ENCODE data around the gene ZBTB20.

DNA sequence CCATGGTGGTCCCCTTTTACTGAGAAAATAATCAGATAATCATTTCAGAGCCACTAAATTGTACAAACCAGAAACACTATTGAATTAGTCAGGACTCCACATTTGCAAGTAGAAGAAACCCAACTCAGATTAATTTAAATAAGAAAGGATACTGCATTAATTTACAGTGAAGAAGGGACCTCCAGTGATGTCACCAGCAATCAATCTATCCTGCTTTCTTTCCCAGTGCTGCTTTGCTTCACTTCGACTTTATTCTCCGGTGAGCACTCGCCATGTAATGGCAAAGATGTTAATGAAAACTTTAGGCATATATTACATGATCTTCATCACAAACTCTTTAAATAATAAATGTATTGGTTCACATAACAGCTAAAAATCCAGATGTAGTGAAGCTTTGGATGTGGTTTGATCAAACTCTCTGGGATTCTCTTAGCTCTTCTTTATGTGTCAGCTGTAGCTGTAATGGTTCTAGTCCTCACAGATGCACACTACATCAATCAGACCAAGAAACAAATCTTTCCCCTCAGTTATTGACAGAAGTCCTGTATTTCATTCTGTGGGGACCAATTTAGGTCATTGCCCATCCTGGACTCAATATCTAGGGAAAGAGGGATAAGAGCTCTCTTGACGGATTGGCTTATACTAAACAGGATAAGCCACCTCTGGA lies 14.2 kb upstream of the ZBTB20 start:
- TF ChIP-seq, protein P1, sequence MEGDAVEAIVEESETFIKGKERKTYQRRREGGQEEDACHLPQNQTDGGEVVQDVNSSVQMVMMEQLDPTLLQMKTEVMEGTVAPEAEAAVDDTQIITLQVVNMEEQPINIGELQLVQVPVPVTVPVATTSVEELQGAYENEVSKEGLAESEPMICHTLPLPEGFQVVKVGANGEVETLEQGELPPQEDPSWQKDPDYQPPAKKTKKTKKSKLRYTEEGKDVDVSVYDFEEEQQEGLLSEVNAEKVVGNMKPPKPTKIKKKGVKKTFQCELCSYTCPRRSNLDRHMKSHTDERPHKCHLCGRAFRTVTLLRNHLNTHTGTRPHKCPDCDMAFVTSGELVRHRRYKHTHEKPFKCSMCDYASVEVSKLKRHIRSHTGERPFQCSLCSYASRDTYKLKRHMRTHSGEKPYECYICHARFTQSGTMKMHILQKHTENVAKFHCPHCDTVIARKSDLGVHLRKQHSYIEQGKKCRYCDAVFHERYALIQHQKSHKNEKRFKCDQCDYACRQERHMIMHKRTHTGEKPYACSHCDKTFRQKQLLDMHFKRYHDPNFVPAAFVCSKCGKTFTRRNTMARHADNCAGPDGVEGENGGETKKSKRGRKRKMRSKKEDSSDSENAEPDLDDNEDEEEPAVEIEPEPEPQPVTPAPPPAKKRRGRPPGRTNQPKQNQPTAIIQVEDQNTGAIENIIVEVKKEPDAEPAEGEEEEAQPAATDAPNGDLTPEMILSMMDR (IDR thresholded peaks at IDR 0.05; ENCODE audit: low read length): no peak
- TF ChIP-seq EZH2 (optimal IDR thresholded peaks at IDR 0.05; ENCODE audit: low read depth, low read length): no peak

Data from MM.1S (cell line).